Left lung (tissue), 10 donors: ENCODE results near the gene NSD2. TPM values are rescaled to one million over a fixed set of nuclear protein-coding genes. Genes with fewer than 3 reads are reported as not detected.
A peak's percentile ranks its signal among the peaks of the same experiment; 100 is the strongest.

ENCODE experiments used
- ATAC-seq: fragments of 200-7000 bp; cut with Tn5 transposase; one replicate; pipeline ENCODE4 v1.9.1; 2020; ENCODE audit warnings: moderate library complexity
- DNase-seq, 4 donors: peaks; one replicate each; pipeline ENCODE4 v3.0.0-alpha.2; 2013 to 2020
- H3K27ac ChIP-seq, 2 donors: fragments of 200-600 bp; sonication (generic) in 1 of 2; one replicate each; pipeline versions ENCODE4 v1.5.0 to v1.8.0; 2020 to 2021
- H3K27me3 ChIP-seq, 2 donors: fragments of 200-600 bp; sonication (generic) in 1 of 2; one replicate each; pipeline versions ENCODE4 v1.5.0 to v1.8.0; 2020 to 2021
- H3K36me3 ChIP-seq, 2 donors: fragments of 200-600 bp; sonication (generic) in 1 of 2; one replicate each; pipeline versions ENCODE4 v1.5.0 to v1.8.0; 2020 to 2021
- H3K4me1 ChIP-seq, 2 donors: fragments of 200-600 bp; one replicate each; pipeline ENCODE4 v1.8.0; 2021
- H3K4me3 ChIP-seq, 2 donors: fragments of 200-600 bp; sonication (generic) in 1 of 2; one replicate each; pipeline versions ENCODE4 v1.5.0 to v1.8.0; 2020 to 2021; ENCODE audit warnings: mild to moderate bottlenecking in 1 of 2
- H3K9me3 ChIP-seq, 2 donors: fragments of 200-600 bp; sonication (generic) in 1 of 2; one replicate each; pipeline versions ENCODE4 v1.5.0 to v1.8.0; 2020 to 2021
- intact Hi-C, 2 donors: fragments of 100-400 bp; cut with DNase I; formaldehyde crosslinking; loops; one replicate each; pipeline versions ENCODE4 v1.11.2 to v1.14.2; 2022
- polyA plus RNA-seq, 6 donors: library from polyadenylated mRNA; unstranded; fragments of 120-200 nt; gene quantifications; one replicate each; pipeline ENCODE4 v1.2.1, GENCODE V29; 2013; ENCODE audit not compliant: insufficient read length in 6 of 6
- total RNA-seq, 2 donors: library from RNA; stranded (reverse); fragmentation: NEBNext Ultra II Directional; extraction: Animal tissue kit (Norgen Biotek cat#: 25700); gene quantifications; one replicate each; pipeline ENCODE4 v1.2.1, GENCODE V29; 2021
- TF ChIP-seq, protein P1 (sequence below), 2 donors: fragments of 200-600 bp; sonication (generic) in 1 of 2; IDR thresholded peaks; one replicate each; pipeline versions ENCODE4 v1.5.0 to v1.8.0; 2021; ENCODE audit warnings: antibody characterized with exemption in 2 of 2
- donor health status: DM: no; HTN: yes; CAD: no.
- donor health status: DM: no; HTN: no; CAD: no.

The NSD2 gene
- total and polyA plus RNA-seq, 8 donors = 53.6 to 93.8 (median 80.0) TPM

DNA sequence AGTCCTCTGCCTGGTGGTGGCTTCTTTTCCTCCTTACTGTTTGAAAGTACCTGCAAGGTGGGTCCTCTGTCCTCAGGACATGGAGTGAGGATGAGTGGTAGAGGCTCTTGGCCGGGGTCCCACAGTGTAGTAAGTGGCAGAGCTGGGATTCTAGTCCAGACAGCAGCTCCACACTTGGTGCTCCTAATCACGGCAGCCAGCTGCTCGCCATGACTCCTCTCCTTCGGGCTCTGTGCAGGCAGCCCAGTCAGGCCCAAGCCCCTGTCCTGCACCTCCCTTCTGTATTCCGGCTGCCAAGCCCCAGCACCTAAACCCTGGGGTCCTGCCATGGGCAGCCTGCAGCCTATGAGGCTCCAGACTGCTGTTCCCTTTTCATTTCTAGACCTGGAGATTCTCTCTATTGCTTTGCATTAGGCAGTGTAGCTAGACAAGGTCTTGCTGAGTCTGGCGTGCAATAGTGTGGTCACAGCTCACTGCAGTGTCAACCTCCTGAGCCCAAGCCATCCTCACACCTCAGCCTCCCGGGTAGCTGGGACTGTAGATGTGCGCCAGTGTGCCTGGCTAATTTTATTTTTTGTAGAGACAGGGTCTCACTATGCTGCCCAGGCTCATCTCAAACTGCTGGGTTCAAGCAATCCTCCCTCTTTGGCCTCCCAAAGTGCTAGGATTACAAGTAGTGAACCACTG lies 24.9 kb downstream of the NSD2 start:
- Histone ChIP-seq H3K9me3 (no peaks in the 10 kb centered on the region), H3K27ac (no peak overlapping the region), H3K4me3 (no peak overlapping the region), H3K36me3 (peaks cover 0 to 5% of the 10 kb centered on the region in 2 donors), H3K27me3 (no peaks in the 10 kb centered on the region), H3K4me1 (no peaks in the 10 kb centered on the region)
- TF ChIP-seq, protein P1, sequence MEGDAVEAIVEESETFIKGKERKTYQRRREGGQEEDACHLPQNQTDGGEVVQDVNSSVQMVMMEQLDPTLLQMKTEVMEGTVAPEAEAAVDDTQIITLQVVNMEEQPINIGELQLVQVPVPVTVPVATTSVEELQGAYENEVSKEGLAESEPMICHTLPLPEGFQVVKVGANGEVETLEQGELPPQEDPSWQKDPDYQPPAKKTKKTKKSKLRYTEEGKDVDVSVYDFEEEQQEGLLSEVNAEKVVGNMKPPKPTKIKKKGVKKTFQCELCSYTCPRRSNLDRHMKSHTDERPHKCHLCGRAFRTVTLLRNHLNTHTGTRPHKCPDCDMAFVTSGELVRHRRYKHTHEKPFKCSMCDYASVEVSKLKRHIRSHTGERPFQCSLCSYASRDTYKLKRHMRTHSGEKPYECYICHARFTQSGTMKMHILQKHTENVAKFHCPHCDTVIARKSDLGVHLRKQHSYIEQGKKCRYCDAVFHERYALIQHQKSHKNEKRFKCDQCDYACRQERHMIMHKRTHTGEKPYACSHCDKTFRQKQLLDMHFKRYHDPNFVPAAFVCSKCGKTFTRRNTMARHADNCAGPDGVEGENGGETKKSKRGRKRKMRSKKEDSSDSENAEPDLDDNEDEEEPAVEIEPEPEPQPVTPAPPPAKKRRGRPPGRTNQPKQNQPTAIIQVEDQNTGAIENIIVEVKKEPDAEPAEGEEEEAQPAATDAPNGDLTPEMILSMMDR (IDR thresholded peaks at IDR 0.05) = no peak
- ATAC-seq (no peak), DNase-seq (no peak)
- intact Hi-C loops = loop anchor here in 1 of 2 donors (10.0 kb wide), 1 partner anchor 151 kb away; no protein-coding TSS in a partner anchor

DNA sequence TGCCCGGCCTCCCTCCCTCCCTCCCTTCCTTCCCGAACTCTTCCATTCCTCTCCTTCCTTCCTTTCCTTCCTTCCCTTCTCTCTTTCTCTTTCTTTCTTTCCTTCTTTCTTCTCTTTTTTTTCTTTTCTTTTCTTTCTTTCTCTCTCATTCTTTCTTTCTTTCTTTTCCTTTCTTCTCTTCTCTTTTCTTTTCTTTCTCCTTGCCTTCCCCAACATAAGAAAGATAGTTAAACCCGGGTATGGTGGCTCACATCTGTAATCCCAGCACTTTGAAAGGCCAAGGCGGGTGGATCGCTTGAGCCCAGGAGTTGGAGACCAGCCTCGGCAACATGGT lies 25.4 kb downstream of the NSD2 start:
- Histone ChIP-seq H3K9me3 (no peaks in the 10 kb centered on the region), H3K36me3 (peaks cover 0 to 10% of the 10 kb centered on the region in 2 donors), H3K27ac (no peak overlapping the region), H3K4me1 (no peaks in the 10 kb centered on the region), H3K27me3 (no peaks in the 10 kb centered on the region), H3K4me3 (no peak overlapping the region)
- intact Hi-C loops = loop anchor here in 1 of 2 donors (10.0 kb wide), 1 partner anchor 152 kb away; no protein-coding TSS in a partner anchor
- TF ChIP-seq, protein P1 (IDR thresholded peaks at IDR 0.05) = no peak
- DNase-seq (no peak), ATAC-seq (no peak)

DNA sequence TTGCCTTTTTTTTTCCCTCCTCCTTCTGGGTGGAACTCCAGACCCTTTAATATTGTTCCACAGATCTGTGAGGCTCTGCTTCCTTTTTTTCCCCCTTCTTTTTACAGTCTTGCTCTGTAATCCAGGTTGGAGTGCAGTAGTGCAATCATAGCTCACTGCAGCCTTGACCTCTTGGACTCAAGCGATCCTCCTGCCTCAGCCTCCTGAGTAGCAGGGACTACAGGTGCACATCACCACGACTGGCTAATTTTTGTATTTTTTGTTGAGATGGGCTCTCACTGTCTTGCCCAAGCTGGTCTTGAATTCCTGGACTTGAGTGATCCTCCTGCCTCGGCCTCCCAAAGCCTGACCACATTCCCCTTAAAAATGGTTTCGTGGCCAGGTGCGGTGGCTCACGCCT lies 26.8 kb downstream of the NSD2 start:
- Histone ChIP-seq H3K27me3 (no peaks in the 10 kb centered on the region), H3K27ac (no peak overlapping the region), H3K9me3 (no peaks in the 10 kb centered on the region), H3K4me1 (no peaks in the 10 kb centered on the region), H3K4me3 (no peak overlapping the region), H3K36me3 (peaks cover 0 to 24% of the 10 kb centered on the region in 2 donors)
- TF ChIP-seq, protein P1 (IDR thresholded peaks at IDR 0.05) = no peak
- DNase-seq = no peak
- no peak for ATAC-seq
- intact Hi-C loops = loop anchor here in 1 of 2 donors (10.0 kb wide), 1 partner anchor 153 kb away; no protein-coding TSS in a partner anchor

DNA sequence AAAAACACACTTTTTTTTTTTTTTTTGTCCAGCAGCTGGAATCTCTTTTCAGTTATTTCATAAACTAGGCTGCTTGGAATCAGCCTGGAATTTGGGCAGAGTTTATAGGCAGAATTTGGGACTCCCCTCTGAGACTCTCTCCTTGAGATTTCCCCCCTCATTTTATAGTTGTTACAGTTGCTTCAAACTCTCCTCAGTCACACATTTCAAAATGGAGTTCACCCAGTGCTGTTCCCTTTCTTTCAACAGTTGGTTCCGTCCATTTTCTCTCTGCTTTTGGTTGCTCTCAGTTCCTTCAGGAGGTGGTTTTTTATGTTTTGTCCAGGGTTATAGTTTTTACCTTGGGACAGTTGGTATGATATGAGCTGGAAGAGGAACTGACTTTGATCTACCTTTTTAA lies 27.5 kb downstream of the NSD2 start:
- H3K4me1 ChIP-seq = no peaks in the 10 kb centered on the region
- ATAC-seq = no peak
- intact Hi-C loops = loop anchor here in 1 of 2 donors (10.0 kb wide), 1 partner anchor 154 kb away; no protein-coding TSS in a partner anchor
- TF ChIP-seq, protein P1 (IDR thresholded peaks at IDR 0.05) = no peak
- DNase-seq = no peak
- no peak overlapping the region for H3K4me3 ChIP-seq
- H3K36me3 ChIP-seq = peaks cover 0 to 31% of the 10 kb centered on the region in 2 donors
- no peaks in the 10 kb centered on the region for H3K9me3 ChIP-seq
- H3K27me3 ChIP-seq = no peaks in the 10 kb centered on the region
- H3K27ac ChIP-seq = no peak overlapping the region

DNA sequence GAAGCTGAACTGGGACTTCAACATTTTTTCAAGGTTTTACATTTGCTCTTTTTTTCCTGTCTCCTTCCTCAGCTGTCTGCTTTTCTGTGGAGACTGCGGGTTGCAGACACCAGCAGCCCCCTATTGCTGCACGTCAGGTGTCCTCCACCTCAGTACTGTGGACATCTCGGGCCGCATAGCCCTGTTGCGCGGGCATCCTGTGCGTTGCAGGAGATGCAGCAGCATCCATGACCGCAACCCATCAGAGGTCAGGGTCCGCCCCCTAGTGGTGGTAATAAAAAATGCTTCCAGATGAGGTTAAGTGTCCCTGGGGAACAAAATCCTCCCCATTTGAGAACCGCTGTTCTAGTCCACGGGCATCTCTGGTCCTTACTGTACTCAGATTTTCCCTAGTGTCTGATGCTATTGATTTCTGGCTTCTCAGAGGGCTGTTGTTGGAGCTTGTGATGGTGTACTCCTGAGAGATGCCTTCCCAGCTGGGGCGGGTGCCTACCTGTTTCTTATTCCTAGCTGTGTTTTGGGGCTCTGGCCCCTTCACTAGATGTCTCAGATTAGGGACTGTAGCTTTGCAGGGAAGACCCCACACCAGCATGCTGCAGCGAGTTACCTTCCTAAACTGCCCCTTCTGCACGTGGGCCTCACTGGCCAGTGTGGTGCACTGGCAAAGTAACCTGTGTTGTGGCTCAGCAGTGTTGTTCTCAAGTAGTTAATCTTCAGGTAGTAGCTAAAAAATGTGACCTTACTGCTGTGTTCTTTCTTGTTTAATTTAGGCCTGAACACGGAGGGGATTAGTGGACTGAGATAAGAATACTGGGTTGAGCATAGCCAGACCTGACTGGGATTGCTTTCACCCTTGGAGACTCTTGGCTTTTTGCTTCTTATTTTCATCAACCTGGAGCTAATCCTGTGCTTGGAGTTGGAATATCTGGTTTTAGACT lies 28.2 kb downstream of the NSD2 start:
- H3K4me1 ChIP-seq = no peaks in the 10 kb centered on the region
- H3K4me3 ChIP-seq = no peak overlapping the region
- H3K36me3 ChIP-seq = peaks cover 0 to 38% of the 10 kb centered on the region in 2 donors
- DNase-seq = peak; percentile 67 to 88 (median 73)
- no peaks in the 10 kb centered on the region for H3K9me3 ChIP-seq
- H3K27ac ChIP-seq = no peak overlapping the region
- no peaks in the 10 kb centered on the region for H3K27me3 ChIP-seq
- peak; percentile 84 for ATAC-seq
- TF ChIP-seq, protein P1 (IDR thresholded peaks at IDR 0.05) = peak; percentile 78 to 92
- intact Hi-C loops = loop anchor here in 1 of 2 donors (10.0 kb wide), 1 partner anchor 155 kb away; no protein-coding TSS in a partner anchor
